Activated T-cell treated with anti-CD3 and anti-CD28 coated beads for 1 hour (primary cell): ENCODE results near the gene LRP10.

Experiments used
- DNase-seq: peaks from one replicate; pipeline ENCODE4 v3.0.0-alpha.2; 2020; ENCODE audit warnings: low read depth

The LRP10 gene

DNA sequence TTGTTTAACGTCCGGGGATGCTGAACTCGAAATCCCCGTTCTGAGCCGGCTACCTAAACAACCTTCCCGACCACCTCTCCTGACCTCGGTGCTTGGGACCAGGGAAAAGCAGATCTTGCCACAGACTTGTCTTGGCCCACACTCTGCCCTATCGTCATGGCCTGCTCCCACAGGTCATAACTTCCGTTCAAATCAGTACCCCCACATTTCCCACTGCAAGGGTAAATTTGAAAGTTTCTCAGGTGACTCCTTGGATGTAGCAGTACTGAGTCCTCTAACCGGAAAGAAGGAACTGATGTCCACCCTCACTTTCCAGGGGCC lies 48.0 kb downstream of the LRP10 start:
- no peak for DNase-seq

DNA sequence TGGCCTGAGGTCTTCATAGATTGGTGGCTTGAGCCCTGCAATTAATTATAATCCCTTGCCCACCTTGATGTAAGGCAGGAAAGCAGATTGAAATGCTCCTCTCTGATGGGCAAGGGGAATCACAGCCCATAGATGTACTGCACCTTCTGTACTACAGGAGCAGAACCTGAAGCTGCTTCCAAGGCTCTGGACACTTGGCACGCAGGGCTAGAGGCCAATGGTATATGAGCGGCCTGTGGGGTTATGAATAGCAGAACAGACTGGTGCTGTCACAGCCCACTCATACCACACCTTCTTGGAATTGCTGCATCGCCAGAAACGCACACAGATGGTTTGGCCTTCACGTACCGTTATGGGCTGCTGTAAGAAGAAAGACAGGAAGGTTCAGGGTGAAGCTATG lies 49.2 kb downstream of the LRP10 start:
- no peak for DNase-seq

DNA sequence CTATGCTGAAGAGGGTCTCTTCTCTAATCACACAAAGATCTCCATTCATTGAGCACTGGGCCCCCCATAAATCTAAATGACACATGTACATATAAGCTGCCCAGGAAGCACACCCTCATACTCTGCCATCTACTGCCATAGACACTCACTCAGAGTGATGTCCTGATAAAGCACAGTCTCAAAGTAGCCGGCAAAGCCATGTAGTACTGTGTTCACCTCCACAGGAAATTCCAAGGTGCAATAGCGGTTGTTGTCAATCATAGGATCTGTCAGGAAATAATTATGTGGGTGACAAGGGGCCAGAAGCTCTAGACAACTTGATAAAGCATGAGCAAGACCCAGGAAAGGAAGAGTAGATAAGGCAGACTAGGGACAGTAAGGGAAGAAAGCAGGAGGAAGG lies 50.8 kb downstream of the LRP10 start:
- DNase-seq, result no peak

DNA sequence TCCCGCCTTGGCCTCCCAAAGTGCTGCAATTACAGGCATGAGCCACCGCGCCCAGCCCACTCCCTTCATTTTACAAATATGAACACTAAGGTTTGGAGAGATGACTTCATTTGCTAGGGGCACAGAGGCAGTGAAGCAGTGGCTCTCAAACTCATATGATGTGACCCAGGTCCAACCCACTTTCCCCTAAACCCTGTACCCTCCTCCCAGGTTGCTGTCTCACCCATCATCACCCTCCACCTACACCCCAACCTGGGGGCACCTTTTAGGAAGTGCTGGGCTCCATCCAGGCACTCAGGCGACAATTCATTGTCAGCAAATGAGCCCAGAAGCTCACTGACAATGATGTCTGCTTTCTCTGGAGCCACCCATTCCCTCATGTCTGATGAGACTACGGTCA lies 52.2 kb downstream of the LRP10 start:
- DNase-seq, result no peak

DNA sequence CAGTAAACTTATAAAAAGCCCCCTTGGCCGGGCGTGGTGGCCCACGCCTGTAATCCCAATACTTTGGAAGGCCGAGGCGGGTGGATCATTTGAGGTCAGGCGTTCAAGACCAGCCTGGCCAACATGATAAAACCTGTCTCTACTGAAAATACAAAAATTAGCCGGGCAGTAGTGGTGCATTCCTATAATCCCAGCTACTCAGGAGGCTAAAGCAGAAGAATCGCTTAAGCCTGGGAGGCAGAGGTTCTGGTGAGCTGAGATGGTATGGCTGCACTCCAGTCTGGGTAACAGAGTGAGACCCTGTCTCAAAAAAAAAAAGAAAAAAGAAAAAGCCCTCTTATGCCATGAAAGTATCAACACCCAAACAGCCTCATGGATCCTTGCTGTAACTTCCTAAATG lies 54.0 kb downstream of the LRP10 start:
- DNase-seq, result no peak

DNA sequence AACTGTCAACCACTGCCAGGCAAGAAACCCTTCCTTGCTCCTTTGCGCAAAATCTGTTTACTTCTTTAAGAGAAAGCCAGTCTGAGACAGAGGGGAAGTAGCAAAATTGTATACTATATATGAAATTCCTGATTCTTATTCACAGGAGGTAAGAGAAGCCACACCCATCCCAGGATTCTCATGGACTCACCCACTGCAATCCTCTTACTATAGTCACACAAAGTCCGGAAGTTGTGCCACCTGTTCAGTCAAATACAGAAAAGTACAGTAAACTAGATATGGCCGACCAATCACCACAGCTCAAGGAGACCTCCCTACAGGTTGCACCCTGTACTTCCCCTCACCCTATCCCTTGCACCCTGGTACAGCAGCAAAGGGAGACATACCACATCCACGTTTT lies 54.8 kb downstream of the LRP10 start:
- DNase-seq, result no peak

DNA sequence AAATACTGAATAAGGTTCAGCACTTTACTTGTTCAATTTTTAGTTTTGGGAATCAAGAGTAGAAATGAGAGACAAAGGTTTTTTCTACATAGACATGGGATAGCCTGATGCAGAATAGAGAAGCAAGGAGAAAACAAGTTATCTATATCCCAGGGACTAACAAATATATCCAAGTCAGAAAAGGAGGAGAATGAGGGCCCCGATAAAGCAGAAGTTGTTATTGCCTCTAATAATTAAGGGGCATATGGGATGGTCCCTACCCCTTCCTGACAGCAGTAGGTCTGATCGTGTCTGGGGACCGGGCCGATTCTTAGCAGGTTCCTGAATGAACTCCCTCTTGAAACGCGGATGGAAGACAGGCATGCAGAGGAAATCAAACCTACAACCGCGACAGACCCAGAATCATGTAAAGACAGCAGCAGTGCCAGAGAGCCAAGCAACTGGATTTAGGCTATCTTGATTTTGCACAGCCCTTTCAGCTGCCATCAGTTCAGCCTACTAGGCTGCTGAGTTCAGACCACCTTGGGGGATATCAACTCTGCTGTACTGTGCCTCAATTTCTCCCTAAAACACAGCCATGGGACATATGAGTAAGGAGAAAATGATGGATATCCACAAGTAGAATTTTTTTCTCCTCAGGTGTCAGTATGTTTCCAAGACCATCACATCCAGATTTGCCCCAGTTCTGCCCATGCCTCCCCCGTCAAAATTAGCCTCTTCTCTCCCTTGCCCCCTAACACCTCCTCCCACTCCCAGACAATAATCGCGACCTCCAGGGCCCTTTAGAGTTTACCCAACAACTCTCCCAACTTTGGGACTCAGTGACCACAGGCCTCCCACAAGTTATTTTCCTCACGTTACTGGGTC lies 56.9 kb downstream of the LRP10 start:
- DNase-seq, result no peak

DNA sequence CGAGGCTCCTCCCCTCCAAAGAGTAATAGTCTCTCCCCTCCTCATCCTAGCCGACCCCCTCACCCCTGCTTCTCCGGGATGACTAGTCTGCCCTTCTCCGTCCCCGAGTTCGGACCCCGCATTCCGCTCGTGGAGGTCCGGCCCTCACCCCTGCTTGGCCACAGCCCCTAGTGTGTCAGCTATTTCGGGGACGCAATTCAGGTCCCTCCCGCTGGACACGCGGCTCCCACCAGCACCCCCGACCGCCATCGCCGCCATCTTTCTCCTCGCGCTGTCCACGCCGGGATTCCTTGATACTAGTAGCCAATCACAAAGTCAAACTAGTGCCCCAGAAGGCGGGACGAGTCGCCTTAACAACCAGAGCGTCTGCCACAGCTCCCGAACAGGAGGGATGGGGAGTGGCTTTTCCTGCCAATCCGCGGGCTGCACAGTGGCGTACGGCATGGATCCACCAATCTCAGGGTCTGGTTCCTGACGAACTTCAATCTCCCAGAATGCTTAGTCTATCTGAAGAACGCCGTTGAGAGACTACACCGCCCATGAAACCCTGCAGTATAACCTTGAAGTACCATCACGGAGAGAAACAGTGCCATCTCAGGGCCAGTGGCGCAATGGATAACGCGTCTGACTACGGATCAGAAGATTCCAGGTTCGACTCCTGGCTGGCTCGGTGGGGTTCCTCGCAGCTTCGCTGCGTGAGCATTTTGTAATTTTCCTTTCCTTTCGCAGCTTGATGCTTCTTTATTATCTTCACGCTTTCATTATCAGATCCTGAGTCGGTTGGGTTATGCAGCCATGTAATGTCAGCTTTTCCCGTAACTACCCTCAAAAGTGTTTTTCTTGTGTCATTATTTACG lies 57.8 kb downstream of the LRP10 start, which contains the start of gene PRMT5:
TSS of gene PRMT5 (minus strand) at position 273 of the 857 bp plus-strand sequence. CDS start at position 258, 15 bp downstream.
- peak; percentile 93 for DNase-seq

DNA sequence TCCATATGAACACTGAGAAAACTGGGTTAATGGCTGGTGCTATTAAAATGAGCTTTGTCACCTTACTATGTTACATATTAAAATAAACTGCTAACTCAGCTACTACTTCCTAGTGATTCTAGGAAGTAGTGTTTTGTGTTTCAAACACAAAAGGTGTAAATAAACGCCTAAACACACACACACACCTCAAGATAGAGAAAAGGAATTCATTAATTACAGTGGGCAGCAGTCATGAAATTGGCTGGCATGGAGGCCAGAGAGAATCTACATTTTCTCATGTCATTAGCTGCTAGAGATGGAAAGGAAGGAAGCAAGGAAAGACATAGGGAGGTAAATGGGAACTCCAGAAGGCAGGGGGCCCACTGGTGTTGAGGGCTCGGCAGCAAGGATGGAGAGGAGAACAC lies 58.4 kb downstream of the LRP10 start:
- no peak for DNase-seq
